ENCODE data around the gene RNF151. TPM values are rescaled to one million over a fixed set of nuclear protein-coding genes. Genes with fewer than 3 reads are reported as not detected.
A peak's percentile ranks its signal among the peaks of the same experiment; 100 is the strongest.
"Not testable (repeated sequence)": the region's sequence is repeated elsewhere in the genome, so short reads cannot be mapped to it uniquely, and the experiment has no call there.

Gene RNF151
- total RNA-seq, 2 donors from 2014 or later, result not detected

- Histone ChIP-seq H3K4me1 (peaks cover 8% of the 10 kb centered on the region), H3K4me3 (no peak overlapping the region), H3K27me3 (peaks cover 32% of the 10 kb centered on the region), H3K27ac (no peak overlapping the region), H3K9ac (ENCODE audit: low read depth in 2 of 2, low read length in 2 of 2) (no peak overlapping the region), H3K36me3 (no peaks in the 10 kb centered on the region), H3K9me3 (no peaks in the 10 kb centered on the region)
- no peak for DNase-seq
- TF ChIP-seq, protein P1, sequence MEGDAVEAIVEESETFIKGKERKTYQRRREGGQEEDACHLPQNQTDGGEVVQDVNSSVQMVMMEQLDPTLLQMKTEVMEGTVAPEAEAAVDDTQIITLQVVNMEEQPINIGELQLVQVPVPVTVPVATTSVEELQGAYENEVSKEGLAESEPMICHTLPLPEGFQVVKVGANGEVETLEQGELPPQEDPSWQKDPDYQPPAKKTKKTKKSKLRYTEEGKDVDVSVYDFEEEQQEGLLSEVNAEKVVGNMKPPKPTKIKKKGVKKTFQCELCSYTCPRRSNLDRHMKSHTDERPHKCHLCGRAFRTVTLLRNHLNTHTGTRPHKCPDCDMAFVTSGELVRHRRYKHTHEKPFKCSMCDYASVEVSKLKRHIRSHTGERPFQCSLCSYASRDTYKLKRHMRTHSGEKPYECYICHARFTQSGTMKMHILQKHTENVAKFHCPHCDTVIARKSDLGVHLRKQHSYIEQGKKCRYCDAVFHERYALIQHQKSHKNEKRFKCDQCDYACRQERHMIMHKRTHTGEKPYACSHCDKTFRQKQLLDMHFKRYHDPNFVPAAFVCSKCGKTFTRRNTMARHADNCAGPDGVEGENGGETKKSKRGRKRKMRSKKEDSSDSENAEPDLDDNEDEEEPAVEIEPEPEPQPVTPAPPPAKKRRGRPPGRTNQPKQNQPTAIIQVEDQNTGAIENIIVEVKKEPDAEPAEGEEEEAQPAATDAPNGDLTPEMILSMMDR (IDR thresholded peaks at IDR 0.05), result no peak
- intact Hi-C loops (cut with DNase I), result no loop called here
These were observed 47.2 kb upstream of the RNF151 start for GRCh38 chr16:1919327-1919998.

- DNase-seq; H3K27ac ChIP-seq; H3K9ac ChIP-seq (ENCODE audit: low read depth in 2 of 2, low read length in 2 of 2); intact Hi-C loops (cut with DNase I); H3K4me3 ChIP-seq; H3K9me3 ChIP-seq; H3K36me3 ChIP-seq; H3K4me1 ChIP-seq: not testable (repeated sequence)
- peaks cover 32% of the 10 kb centered on the region for H3K27me3 ChIP-seq
These were observed 46.5 kb upstream of the RNF151 start for GRCh38 chr16:1920122-1920521.

GRCh38 chr16:1920727-1921171 lies 45.9 kb upstream of the RNF151 start:
- no peak for DNase-seq

DNA sequence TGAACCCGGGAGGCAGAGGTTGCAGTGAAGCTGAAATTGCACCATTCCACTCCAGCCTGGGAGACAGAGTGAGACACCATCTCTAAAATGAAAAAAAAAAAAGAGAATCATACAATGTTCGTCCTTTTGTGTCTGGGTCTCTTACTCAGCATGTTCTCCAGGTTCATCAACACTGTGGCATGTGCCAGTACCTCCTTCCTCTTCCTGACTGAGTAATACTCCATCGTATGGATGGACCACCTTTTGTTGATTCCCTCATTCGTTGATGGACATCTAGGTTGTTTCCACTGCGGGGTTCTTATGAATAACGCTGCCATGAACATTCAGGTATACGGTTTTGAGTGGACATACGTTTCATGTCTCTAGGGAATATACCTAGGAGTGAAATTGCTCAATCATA lies 44.3 kb upstream of the RNF151 start:
- Histone ChIP-seq H3K36me3 (no peaks in the 10 kb centered on the region), H3K27me3 (peaks cover 25% of the 10 kb centered on the region), H3K9ac (ENCODE audit: low read depth in 2 of 2, low read length in 2 of 2) (no peak overlapping the region), H3K9me3 (no peaks in the 10 kb centered on the region), H3K4me1 (peaks cover 8% of the 10 kb centered on the region), H3K4me3 (no peak overlapping the region), H3K27ac (no peak overlapping the region)
- intact Hi-C loops (cut with DNase I), result no loop called here
- TF ChIP-seq, protein P1 (IDR thresholded peaks at IDR 0.05), result no peak
- no peak for DNase-seq

More at GRCh38 chr16:1920727-1921171, 45.9 kb upstream of the RNF151 start:
- intact Hi-C loops (cut with DNase I), result no loop called here
- Histone ChIP-seq H3K4me3 (no peak overlapping the region), H3K9me3 (no peaks in the 10 kb centered on the region), H3K9ac (ENCODE audit: low read depth in 2 of 2, low read length in 2 of 2) (no peak overlapping the region), H3K4me1 (peaks cover 8% of the 10 kb centered on the region), H3K36me3 (no peaks in the 10 kb centered on the region), H3K27ac (no peak overlapping the region), H3K27me3 (peaks cover 32% of the 10 kb centered on the region)
- TF ChIP-seq, protein P1 (IDR thresholded peaks at IDR 0.05), result no peak

GRCh38 chr16:1923299-1924034 lies 43.2 kb upstream of the RNF151 start:
- H3K9ac ChIP-seq (ENCODE audit: low read depth in 2 of 2, low read length in 2 of 2), result no peak overlapping the region
- H3K4me1 ChIP-seq, result peaks cover 8% of the 10 kb centered on the region
- DNase-seq, result peak; percentile 74
- H3K27ac ChIP-seq, result no peak overlapping the region
- H3K27me3 ChIP-seq, result peaks cover 18% of the 10 kb centered on the region
- no peaks in the 10 kb centered on the region for H3K9me3 ChIP-seq
- intact Hi-C loops (cut with DNase I), result no loop called here
- H3K4me3 ChIP-seq, result no peak overlapping the region
- no peaks in the 10 kb centered on the region for H3K36me3 ChIP-seq
- TF ChIP-seq, protein P1 (IDR thresholded peaks at IDR 0.05), result no peak

GRCh38 chr16:1924095-1924494 lies 42.6 kb upstream of the RNF151 start:
- peaks cover 8% of the 10 kb centered on the region for H3K4me1 ChIP-seq
- intact Hi-C loops (cut with DNase I), result no loop called here
- H3K27me3 ChIP-seq, result peaks cover 12% of the 10 kb centered on the region
- H3K9ac ChIP-seq (ENCODE audit: low read depth in 2 of 2, low read length in 2 of 2), result no peak overlapping the region
- TF ChIP-seq, protein P1 (IDR thresholded peaks at IDR 0.05), result no peak
- no peak for DNase-seq
- H3K4me3 ChIP-seq, result no peak overlapping the region
- H3K9me3 ChIP-seq, result no peaks in the 10 kb centered on the region
- no peak overlapping the region for H3K27ac ChIP-seq
- H3K36me3 ChIP-seq, result no peaks in the 10 kb centered on the region
